Measurements from ENCODE around the gene ALDH3A2.

- no peak for TF ChIP-seq TOX (CRISPR knock-in tag; IDR thresholded peaks at IDR 0.05; ENCODE audit: borderline replicate concordance)
- TF ChIP-seq PPARA (CRISPR knock-in tag; IDR thresholded peaks at IDR 0.05; ENCODE audit: borderline replicate concordance): no peak
- TF ChIP-seq CSDC2 (CRISPR knock-in tag; IDR thresholded peaks at IDR 0.05): no peak
- TF ChIP-seq SNAI2 (CRISPR knock-in tag; IDR thresholded peaks at IDR 0.05): no peak
- TF ChIP-seq ZNF8 (CRISPR knock-in tag; IDR thresholded peaks at IDR 0.05): no peak
- TF ChIP-seq, protein P1, sequence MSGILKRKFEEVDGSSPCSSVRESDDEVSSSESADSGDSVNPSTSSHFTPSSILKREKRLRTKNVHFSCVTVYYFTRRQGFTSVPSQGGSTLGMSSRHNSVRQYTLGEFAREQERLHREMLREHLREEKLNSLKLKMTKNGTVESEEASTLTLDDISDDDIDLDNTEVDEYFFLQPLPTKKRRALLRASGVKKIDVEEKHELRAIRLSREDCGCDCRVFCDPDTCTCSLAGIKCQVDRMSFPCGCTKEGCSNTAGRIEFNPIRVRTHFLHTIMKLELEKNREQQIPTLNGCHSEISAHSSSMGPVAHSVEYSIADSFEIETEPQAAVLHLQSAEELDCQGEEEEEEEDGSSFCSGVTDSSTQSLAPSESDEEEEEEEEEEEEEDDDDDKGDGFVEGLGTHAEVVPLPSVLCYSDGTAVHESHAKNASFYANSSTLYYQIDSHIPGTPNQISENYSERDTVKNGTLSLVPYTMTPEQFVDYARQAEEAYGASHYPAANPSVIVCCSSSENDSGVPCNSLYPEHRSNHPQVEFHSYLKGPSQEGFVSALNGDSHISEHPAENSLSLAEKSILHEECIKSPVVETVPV (CRISPR knock-in tag; IDR thresholded peaks at IDR 0.05): no peak
- TF ChIP-seq CREB5 (CRISPR knock-in tag; IDR thresholded peaks at IDR 0.05; ENCODE audit: low read depth): no peak
- no peak for TF ChIP-seq ZC3H10 (CRISPR knock-in tag; IDR thresholded peaks at IDR 0.05)
- TF ChIP-seq, protein P2, sequence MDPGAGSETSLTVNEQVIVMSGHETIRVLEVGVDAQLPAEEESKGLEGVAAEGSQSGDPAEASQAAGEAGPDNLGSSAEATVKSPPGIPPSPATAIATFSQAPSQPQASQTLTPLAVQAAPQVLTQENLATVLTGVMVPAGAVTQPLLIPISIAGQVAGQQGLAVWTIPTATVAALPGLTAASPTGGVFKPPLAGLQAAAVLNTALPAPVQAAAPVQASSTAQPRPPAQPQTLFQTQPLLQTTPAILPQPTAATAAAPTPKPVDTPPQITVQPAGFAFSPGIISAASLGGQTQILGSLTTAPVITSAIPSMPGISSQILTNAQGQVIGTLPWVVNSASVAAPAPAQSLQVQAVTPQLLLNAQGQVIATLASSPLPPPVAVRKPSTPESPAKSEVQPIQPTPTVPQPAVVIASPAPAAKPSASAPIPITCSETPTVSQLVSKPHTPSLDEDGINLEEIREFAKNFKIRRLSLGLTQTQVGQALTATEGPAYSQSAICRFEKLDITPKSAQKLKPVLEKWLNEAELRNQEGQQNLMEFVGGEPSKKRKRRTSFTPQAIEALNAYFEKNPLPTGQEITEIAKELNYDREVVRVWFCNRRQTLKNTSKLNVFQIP (CRISPR knock-in tag; IDR thresholded peaks at IDR 0.05; ENCODE audit: borderline replicate concordance, low read depth): no peak
- TF ChIP-seq ZFP30 (CRISPR knock-in tag; IDR thresholded peaks at IDR 0.05): no peak
These were observed 3.9 kb upstream of the ALDH3A2 start for GRCh38 chr17:19644493-19645210.

All from SK-N-SH treated with all-trans-retinoic acid at 6 μM for 48 hours (cell line).